Smooth muscle cell (in vitro differentiated cells): ENCODE measurements around the gene MRGPRG. TPM values are rescaled to one million over a fixed set of nuclear protein-coding genes. Genes with fewer than 3 reads are reported as not detected.
A peak's percentile ranks its signal among the peaks of the same experiment; 100 is the strongest.
"Not testable (repeated sequence)": the region's sequence is repeated elsewhere in the genome, so short reads cannot be mapped to it uniquely, and the experiment has no call there.

ENCODE experiments used
- DNase-seq: peaks from one replicate; lab custom pipeline; 2025; ENCODE audit not compliant: unreplicated experiment; lab: John Stamatoyannopoulos, UW
- H2AFZ ChIP-seq: fragments of 200-600 bp; sonication (generic); 2 replicates; pipeline ENCODE4 v1.6.0; 2016; ENCODE audit warnings: antibody characterized with exemption, low read depth, mild to moderate bottlenecking
- H3F3A ChIP-seq: fragments of 200-600 bp; sonication (generic); 2 replicates; pipeline ENCODE4 v1.6.0; 2017; ENCODE audit warnings: antibody characterized with exemption, low read depth
- H3K27ac ChIP-seq: fragments of 200-600 bp; sonication (generic); 2 replicates; pipeline ENCODE4 v1.5.1; 2016; ENCODE audit warnings: low read depth, mild to moderate bottlenecking
- H3K27me3 ChIP-seq: fragments of 200-600 bp; sonication (generic); 2 replicates; pipeline ENCODE4 v1.6.1; 2016; ENCODE audit warnings: low read depth, mild to moderate bottlenecking
- H3K36me3 ChIP-seq: fragments of 200-600 bp; sonication (generic); 2 replicates; pipeline ENCODE4 v1.5.1; 2016; ENCODE audit warnings: low read depth
- H3K4me1 ChIP-seq: fragments of 200-600 bp; sonication (generic); 2 replicates; pipeline ENCODE4 v1.5.1; 2016; ENCODE audit warnings: low read depth
- H3K4me2 ChIP-seq: fragments of 200-600 bp; sonication (generic); 2 replicates; pipeline ENCODE4 v1.6.0; 2016; ENCODE audit warnings: mild to moderate bottlenecking
- H3K4me3 ChIP-seq: fragments of 200-600 bp; sonication (generic); 2 replicates; pipeline ENCODE4 v1.5.1; 2016; ENCODE audit warnings: mild to moderate bottlenecking
- H3K79me2 ChIP-seq: fragments of 200-600 bp; sonication (generic); 2 replicates; pipeline ENCODE4 v1.6.0; 2016; ENCODE audit warnings: low read depth, mild to moderate bottlenecking
- H3K9ac ChIP-seq: fragments of 200-600 bp; sonication (generic); 2 replicates; pipeline ENCODE4 v1.6.0; 2016; ENCODE audit warnings: low read depth
- H3K9me3 ChIP-seq: fragments of 200-600 bp; sonication (generic); replicated peaks from 2 replicates; pipeline ENCODE4 v1.5.1; 2016; ENCODE audit warnings: low read depth
- H4K20me1 ChIP-seq: fragments of 200-600 bp; sonication (generic); 2 replicates; pipeline ENCODE4 v1.6.0; 2016; ENCODE audit warnings: low read depth
- CTCF ChIP-seq: fragments of 200-600 bp; sonication (generic); IDR thresholded peaks from 2 replicates; pipeline ENCODE4 v1.5.1; 2017; ENCODE audit warnings: borderline replicate concordance, mild to moderate bottlenecking, antibody characterized with exemption; ENCODE audit not compliant: insufficient read depth, poor library complexity, severe bottlenecking
- WGBS: methylation state at CpG from one replicate; pipeline ENCODE4 v1.1.7; 2016; ENCODE audit warnings: low lambda C conversion rate; 5-methylcytosine and 5-hydroxymethylcytosine counted together
- polyA plus RNA-seq: library from polyadenylated mRNA; unstranded; fragments of >200 nt; fragmentation: Nextera tagmentation; extraction: Ambion mirVana; gene quantifications from 2 replicates; pipeline ENCODE4 v1.2.1, GENCODE V29; 2016
- total RNA-seq: library from RNA; depleted of rRNA; stranded (reverse); fragments of >200 nt; gene quantifications from 2 replicates; pipeline ENCODE4 v1.2.3, GENCODE V29; 2014

MRGPRG gene
- total and polyA plus RNA-seq, 2 experiments from 2014 or later, result not detected

- Histone ChIP-seq H3K36me3 (no peaks in the 10 kb centered on the region), H4K20me1 (no peaks in the 10 kb centered on the region), H3K27ac (peak overlapping the region; percentile 74), H3F3A (no peaks in the 10 kb centered on the region), H3K4me3 (no peak overlapping the region), H3K9ac (no peak overlapping the region), H3K9me3 (no peaks in the 10 kb centered on the region), H2AFZ (no peak overlapping the region), H3K4me2 (peak overlapping the region; percentile 78), H3K79me2 (no peaks in the 10 kb centered on the region), H3K4me1 (peaks cover 14% of the 10 kb centered on the region), H3K27me3 (no peaks in the 10 kb centered on the region)
- WGBS, result 71% methylated on average over 18 of the region's 18 CpGs
- TF ChIP-seq CTCF, result no peak
- DNase-seq, result no peak
Observed at GRCh38 chr11:3170044-3170755, 48.4 kb downstream of the MRGPRG start.

DNA sequence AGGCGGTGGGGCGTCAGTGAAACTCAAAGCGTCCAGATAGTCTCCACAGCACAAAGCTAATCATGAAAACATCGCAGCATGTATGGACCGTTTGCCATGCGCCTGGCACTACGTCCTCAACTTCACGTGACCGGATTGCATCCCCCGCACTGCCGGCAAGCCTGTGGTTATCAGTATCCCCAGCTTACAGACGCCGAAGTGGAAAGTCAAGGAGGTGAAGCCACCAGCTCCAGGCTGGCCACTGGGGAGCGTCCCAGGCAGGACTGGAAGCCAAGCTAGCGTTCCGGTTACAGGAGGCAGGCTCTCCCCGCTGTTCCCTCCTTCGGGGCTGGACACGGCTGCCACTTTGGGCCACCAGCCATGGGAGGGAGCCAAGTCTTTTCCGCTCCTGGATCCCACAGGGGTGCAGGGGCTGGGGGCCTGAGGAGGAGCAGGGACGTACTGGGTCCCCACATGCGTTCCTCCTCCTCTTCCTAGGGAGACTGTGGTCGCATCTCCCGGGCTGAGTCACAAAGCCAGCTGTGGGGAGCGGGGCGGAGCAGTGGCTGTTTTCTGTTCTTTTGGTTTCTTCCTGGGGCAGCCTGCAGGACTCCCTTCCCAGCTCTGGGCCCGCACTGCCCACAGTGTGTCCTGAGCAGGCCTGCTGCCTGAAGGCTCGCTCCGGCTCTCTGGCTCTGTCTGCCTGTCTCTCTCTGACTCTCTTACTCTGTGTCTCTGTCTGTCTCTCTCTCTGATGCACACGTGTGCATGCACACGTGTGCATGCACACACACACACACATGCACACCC is 49.2 kb downstream of the MRGPRG start:
- peaks cover 14% of the 10 kb centered on the region for H3K4me1 ChIP-seq
- H3K27me3 ChIP-seq, result no peaks in the 10 kb centered on the region
- H3K9me3 ChIP-seq, result no peaks in the 10 kb centered on the region
- WGBS, result 10% methylated on average over 31 of the region's 31 CpGs
- no peaks in the 10 kb centered on the region for H3K36me3 ChIP-seq
- H4K20me1 ChIP-seq, result peaks cover 2% of the 10 kb centered on the region
- no peak for TF ChIP-seq CTCF
- peak overlapping the region; percentile 11 for H3K9ac ChIP-seq
- no peaks in the 10 kb centered on the region for H3F3A ChIP-seq
- H2AFZ ChIP-seq, result peak overlapping the region; percentile 1
- H3K27ac ChIP-seq, result peak overlapping the region; percentile 74
- H3K4me2 ChIP-seq, result peak overlapping the region; percentile 78
- peak; percentile 77 for DNase-seq
- H3K79me2 ChIP-seq, result peaks cover 3% of the 10 kb centered on the region
- peak overlapping the region; percentile 17 for H3K4me3 ChIP-seq

GRCh38 chr11:3168742-3169254 is 49.8 kb downstream of the MRGPRG start:
- H3K27ac ChIP-seq, result peak overlapping the region; percentile 74
- peak overlapping the region; percentile 78 for H3K4me2 ChIP-seq

More at GRCh38 chr11:3168742-3169254, 49.8 kb downstream of the MRGPRG start:
- H3F3A ChIP-seq, H3K9me3 ChIP-seq, DNase-seq, H2AFZ ChIP-seq, H3K27me3 ChIP-seq, H3K36me3 ChIP-seq, H3K79me2 ChIP-seq, H4K20me1 ChIP-seq, H3K9ac ChIP-seq: not testable (repeated sequence)
- whole genome bisulfite sequencing, result 83% methylated on average over 17 of the region's 17 CpGs
- Histone ChIP-seq H3K4me1 (peaks cover 21% of the 10 kb centered on the region), H3K4me3 (peak overlapping the region; percentile 17)

Other genes starting within 250 kb of the MRGPRG start
- 63.1 and 102 TPM in 2 replicates for gene NAP1L4, start 226.5 kb downstream of the MRGPRG start, total RNA-seq
- gene NAP1L4, start 226.5 kb downstream of the MRGPRG start, polyA plus RNA-seq, result 95.0 and 114 TPM in 2 replicates
- gene CARS1, start 161.4 kb downstream of the MRGPRG start, total RNA-seq, result 51.7 and 57.0 TPM in 2 replicates
- 61.6 and 64.6 TPM in 2 replicates for gene CARS1, start 161.4 kb downstream of the MRGPRG start, polyA plus RNA-seq
- 24.2 and 27.3 TPM in 2 replicates for gene OSBPL5, start 53.5 kb downstream of the MRGPRG start, total RNA-seq
- 43.4 and 46.0 TPM in 2 replicates for gene OSBPL5, start 53.5 kb downstream of the MRGPRG start, polyA plus RNA-seq
- not detected in 2 replicates for gene MRGPRE, start 13.6 kb upstream of the MRGPRG start, total RNA-seq
- not detected in 2 replicates for gene MRGPRE, start 13.6 kb upstream of the MRGPRG start, polyA plus RNA-seq
- gene ZNF195, start 160.3 kb upstream of the MRGPRG start, total RNA-seq, result 22.0 and 35.2 TPM in 2 replicates
- 12.0 and 18.0 TPM in 2 replicates for gene ZNF195, start 160.3 kb upstream of the MRGPRG start, polyA plus RNA-seq